ENCODE results near the gene SHC2.

DNA sequence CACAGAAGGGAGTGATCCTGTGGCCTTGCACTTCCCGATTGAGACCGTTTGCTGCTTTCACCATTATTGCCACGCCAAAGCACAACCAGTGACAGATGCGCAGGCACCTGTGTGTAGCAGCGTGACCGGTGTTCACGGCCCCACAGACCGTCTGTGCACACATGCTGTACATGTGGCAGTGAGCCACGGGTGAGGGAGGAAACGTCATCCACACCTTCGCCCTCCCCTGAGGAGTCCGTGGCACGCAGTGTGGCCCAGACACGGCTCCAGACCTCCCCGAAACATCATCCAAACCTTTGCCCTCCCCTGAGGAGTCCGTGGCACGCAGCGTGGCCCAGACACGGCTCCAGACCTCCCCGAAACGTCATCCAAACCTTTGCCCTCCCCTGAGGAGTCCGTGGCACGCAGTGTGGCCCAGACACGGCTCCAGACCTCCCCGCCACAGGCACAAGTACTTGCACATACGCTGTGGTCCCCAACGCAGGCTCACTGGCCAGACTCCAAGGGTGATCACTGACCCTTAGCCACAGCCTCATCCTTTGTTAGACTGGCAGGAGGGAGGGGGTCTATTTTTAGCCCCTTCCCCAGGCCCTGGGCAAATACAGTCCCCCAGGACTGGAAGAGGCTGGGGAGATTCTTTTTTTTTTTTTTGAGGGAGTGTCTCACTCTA is 7.9 kb upstream of the SHC2 start:
- TF ChIP-seq TCF12 (IDR thresholded peaks at IDR 0.05; ENCODE audit: low read depth, low read length) (no peak), POLR2A (IDR thresholded peaks at IDR 0.05; ENCODE audit: control extremely low read depth in 1 of 2, low read depth in 2 of 2, low read length in 2 of 2) (no peak), KDM1A (IDR thresholded peaks at IDR 0.05; ENCODE audit: borderline replicate concordance, low read length) (no peak), TBP (IDR thresholded peaks at IDR 0.05; ENCODE audit: low read depth, low read length) (no peak), CHD2 (IDR thresholded peaks at IDR 0.05; ENCODE audit: low read length) (no peak), POLR2AphosphoS5 (IDR thresholded peaks at IDR 0.05; ENCODE audit: low read depth, low read length) (no peak)
- TF ChIP-seq, protein P1, sequence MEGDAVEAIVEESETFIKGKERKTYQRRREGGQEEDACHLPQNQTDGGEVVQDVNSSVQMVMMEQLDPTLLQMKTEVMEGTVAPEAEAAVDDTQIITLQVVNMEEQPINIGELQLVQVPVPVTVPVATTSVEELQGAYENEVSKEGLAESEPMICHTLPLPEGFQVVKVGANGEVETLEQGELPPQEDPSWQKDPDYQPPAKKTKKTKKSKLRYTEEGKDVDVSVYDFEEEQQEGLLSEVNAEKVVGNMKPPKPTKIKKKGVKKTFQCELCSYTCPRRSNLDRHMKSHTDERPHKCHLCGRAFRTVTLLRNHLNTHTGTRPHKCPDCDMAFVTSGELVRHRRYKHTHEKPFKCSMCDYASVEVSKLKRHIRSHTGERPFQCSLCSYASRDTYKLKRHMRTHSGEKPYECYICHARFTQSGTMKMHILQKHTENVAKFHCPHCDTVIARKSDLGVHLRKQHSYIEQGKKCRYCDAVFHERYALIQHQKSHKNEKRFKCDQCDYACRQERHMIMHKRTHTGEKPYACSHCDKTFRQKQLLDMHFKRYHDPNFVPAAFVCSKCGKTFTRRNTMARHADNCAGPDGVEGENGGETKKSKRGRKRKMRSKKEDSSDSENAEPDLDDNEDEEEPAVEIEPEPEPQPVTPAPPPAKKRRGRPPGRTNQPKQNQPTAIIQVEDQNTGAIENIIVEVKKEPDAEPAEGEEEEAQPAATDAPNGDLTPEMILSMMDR (IDR thresholded peaks at IDR 0.05; ENCODE audit: control extremely low read depth in 1 of 3, insufficient read depth in 1 of 3, low read depth in 1 of 3, low read length in 3 of 3), result no peak

All from H1 (cell line).